Epidermal melanocyte (primary cell): ENCODE results near the gene ANKUB1.
A peak's percentile ranks its signal among the peaks of the same experiment; 100 is the strongest.

Source experiments
- DNase-seq: peaks from one replicate; pipeline ENCODE4 v3.0.0; 2011; ENCODE audit warnings: low spot score; ENCODE audit not compliant: insufficient read length

Gene ANKUB1

GRCh38 chr3:149810846-149811245 lies 18.5 kb upstream of the ANKUB1 start:
- no peak for DNase-seq

GRCh38 chr3:149809699-149810098 lies 17.3 kb upstream of the ANKUB1 start:
- DNase-seq: no peak

GRCh38 chr3:149808209-149808829 lies 16.0 kb upstream of the ANKUB1 start:
- DNase-seq: peak; percentile 41

- no peak for DNase-seq
These were observed 13.9 kb upstream of the ANKUB1 start for GRCh38 chr3:149806171-149806778.

GRCh38 chr3:149801639-149802038 lies 9.3 kb upstream of the ANKUB1 start:
- no peak for DNase-seq

- DNase-seq: no peak
These were observed 8.8 kb upstream of the ANKUB1 start for GRCh38 chr3:149801195-149801594.

GRCh38 chr3:149800693-149801092 lies 8.3 kb upstream of the ANKUB1 start:
- no peak for DNase-seq

- no peak for DNase-seq
These were observed 3.7 kb upstream of the ANKUB1 start for GRCh38 chr3:149796026-149796425.

GRCh38 chr3:149790698-149791097 lies 1.7 kb downstream of the ANKUB1 start:
- DNase-seq: no peak

GRCh38 chr3:149790268-149790667 lies 2.1 kb downstream of the ANKUB1 start:
- no peak for DNase-seq

- no peak for DNase-seq
These were observed 8.2 kb downstream of the ANKUB1 start for GRCh38 chr3:149784064-149784704.

- peak; percentile 31 for DNase-seq
These were observed 8.8 kb downstream of the ANKUB1 start for GRCh38 chr3:149783576-149783975.

GRCh38 chr3:149781741-149782140 lies 10.6 kb downstream of the ANKUB1 start:
- no peak for DNase-seq

- DNase-seq: no peak
These were observed 11.1 kb downstream of the ANKUB1 start for GRCh38 chr3:149781211-149781610.

- no peak for DNase-seq
These were observed 14.7 kb downstream of the ANKUB1 start for GRCh38 chr3:149777414-149778214.

GRCh38 chr3:149776170-149776569 lies 16.2 kb downstream of the ANKUB1 start:
- no peak for DNase-seq

GRCh38 chr3:149772861-149773260 lies 19.5 kb downstream of the ANKUB1 start:
- DNase-seq: no peak

- peak; percentile 50 for DNase-seq
These were observed 20.6 kb downstream of the ANKUB1 start for GRCh38 chr3:149771652-149772271.

GRCh38 chr3:149770246-149770645 lies 22.1 kb downstream of the ANKUB1 start:
- no peak for DNase-seq

GRCh38 chr3:149768704-149769103 lies 23.6 kb downstream of the ANKUB1 start:
- DNase-seq: no peak

- DNase-seq: no peak
These were observed 24.6 kb downstream of the ANKUB1 start for GRCh38 chr3:149767720-149768119.
